Astrocyte of the spinal cord (primary cell): ENCODE results near the gene ZDHHC20.
A peak's percentile ranks its signal among the peaks of the same experiment; 100 is the strongest.
"Not testable (repeated sequence)": the region's sequence is repeated elsewhere in the genome, so short reads cannot be mapped to it uniquely, and the experiment has no call there.

Source experiments
- DNase-seq: peaks from one replicate; pipeline ENCODE4 v3.0.0; 2011; ENCODE audit warnings: low read depth, low spot score
- H3K4me3 ChIP-seq: 2 replicates; pipeline ENCODE4 v1.5.1; 2011; ENCODE audit warnings: low read depth, mild to moderate bottlenecking, low read length, moderate library complexity
- CTCF ChIP-seq: IDR thresholded peaks from 2 replicates; pipeline ENCODE4 v1.5.1; 2012; ENCODE audit warnings: low read depth, mild to moderate bottlenecking, low read length, inconsistent platforms
- in situ Hi-C: cut with HindIII; loops from 2 replicates; pipeline ENCODE4 v1.10.0; 2017; ENCODE audit warnings: low sequenced_read_pairs

ZDHHC20 gene

GRCh38 chr13:21427741-21428140 is 31.4 kb downstream of the ZDHHC20 start:
- H3K4me3 ChIP-seq, result no peak overlapping the region
- in situ Hi-C loops, result no loop called here
- TF ChIP-seq CTCF, result no peak
- no peak for DNase-seq

- no peak for TF ChIP-seq CTCF
- in situ Hi-C loops, result no loop called here
- DNase-seq, result no peak
- H3K4me3 ChIP-seq, result no peak overlapping the region
Measured at GRCh38 chr13:21426238-21426637, 32.9 kb downstream of the ZDHHC20 start.

GRCh38 chr13:21420706-21421105 is 38.4 kb downstream of the ZDHHC20 start:
- in situ Hi-C loops, result no loop called here
- H3K4me3 ChIP-seq, result no peak overlapping the region
- TF ChIP-seq CTCF, result no peak
- peak; percentile 52 for DNase-seq

GRCh38 chr13:21413013-21413412 is 46.1 kb downstream of the ZDHHC20 start:
- in situ Hi-C loops, result no loop called here
- no peak for TF ChIP-seq CTCF
- DNase-seq, result no peak
- H3K4me3 ChIP-seq, result no peak overlapping the region

- in situ Hi-C loops, H3K4me3 ChIP-seq: not testable (repeated sequence)
- DNase-seq, result peak; percentile 69
Measured at GRCh38 chr13:21410453-21410852, 48.6 kb downstream of the ZDHHC20 start.

GRCh38 chr13:21405309-21405708 is 53.8 kb downstream of the ZDHHC20 start:
- no peak for DNase-seq
- no peak overlapping the region for H3K4me3 ChIP-seq
- TF ChIP-seq CTCF, result no peak
- in situ Hi-C loops, result no loop called here

- in situ Hi-C loops, result no loop called here
- DNase-seq, result peak; percentile 43
- H3K4me3 ChIP-seq, result no peak overlapping the region
- no peak for TF ChIP-seq CTCF
Measured at GRCh38 chr13:21402586-21403307, 56.4 kb downstream of the ZDHHC20 start.
